Muscle layer of colon (tissue), 2 donors: ENCODE measurements around the gene MZB1.

Experiments used
- H3K27ac ChIP-seq: one replicate; pipeline ENCODE4 v1.7.0; 2013; ENCODE audit warnings: low read depth, mild to moderate bottlenecking, low read length, moderate library complexity
- H3K27me3 ChIP-seq, 2 donors: one replicate each; pipeline ENCODE4 v1.7.0; 2013; ENCODE audit warnings: low read length in 2 of 2, mild to moderate bottlenecking in 2 of 2; ENCODE audit not compliant: insufficient read depth in 2 of 2, control insufficient read depth in 1 of 2
- H3K36me3 ChIP-seq: one replicate; pipeline ENCODE4 v1.7.0; 2013; ENCODE audit warnings: mild to moderate bottlenecking, low read length; ENCODE audit not compliant: insufficient read depth
- H3K4me1 ChIP-seq: one replicate; pipeline ENCODE4 v1.7.0; 2013; ENCODE audit warnings: mild to moderate bottlenecking, low read length; ENCODE audit not compliant: insufficient read depth
- H3K4me3 ChIP-seq, 2 donors: one replicate each; pipeline ENCODE4 v1.7.0; 2013; ENCODE audit warnings: low read length in 2 of 2, low read depth in 1 of 2, mild to moderate bottlenecking in 1 of 2, moderate library complexity in 1 of 2
- H3K9ac ChIP-seq: one replicate; pipeline ENCODE4 v1.7.0; 2013; ENCODE audit warnings: low read length
- H3K9me3 ChIP-seq: one replicate; pipeline ENCODE4 v1.7.0; 2013; ENCODE audit warnings: mild to moderate bottlenecking, low read length
- donor health status: abdominal sarcoma.
- donor health status: Adenocarcinoma of cecum.

Gene MZB1

DNA sequence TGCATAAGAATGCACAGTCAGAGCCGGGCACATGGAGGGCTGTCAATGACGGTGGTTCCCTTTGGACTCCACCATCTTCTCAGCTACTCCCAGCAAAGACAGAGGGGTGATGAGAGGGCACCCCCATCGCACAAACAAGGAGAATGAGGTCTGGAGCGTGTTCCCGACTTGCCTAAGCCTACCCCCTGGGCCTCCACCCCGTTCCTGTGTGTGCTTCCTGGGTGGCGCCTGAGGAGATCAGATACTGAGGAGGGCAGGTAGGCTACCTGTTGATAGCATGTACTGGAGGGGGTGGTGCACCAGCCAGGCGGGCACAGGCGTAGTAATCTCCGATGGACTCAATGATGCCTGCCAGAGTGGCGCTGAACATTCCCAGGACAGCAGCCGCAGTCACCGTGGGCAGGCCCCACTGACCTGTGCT lies 10.8 kb downstream of the MZB1 start:
- no peaks in the 10 kb centered on the region for H3K27me3 ChIP-seq
- H3K9me3 ChIP-seq = no peaks in the 10 kb centered on the region
- H3K4me1 ChIP-seq = peaks cover 6% of the 10 kb centered on the region
- no peak overlapping the region for H3K27ac ChIP-seq
- no peak overlapping the region for H3K4me3 ChIP-seq
- H3K9ac ChIP-seq = no peak overlapping the region
- no peaks in the 10 kb centered on the region for H3K36me3 ChIP-seq

DNA sequence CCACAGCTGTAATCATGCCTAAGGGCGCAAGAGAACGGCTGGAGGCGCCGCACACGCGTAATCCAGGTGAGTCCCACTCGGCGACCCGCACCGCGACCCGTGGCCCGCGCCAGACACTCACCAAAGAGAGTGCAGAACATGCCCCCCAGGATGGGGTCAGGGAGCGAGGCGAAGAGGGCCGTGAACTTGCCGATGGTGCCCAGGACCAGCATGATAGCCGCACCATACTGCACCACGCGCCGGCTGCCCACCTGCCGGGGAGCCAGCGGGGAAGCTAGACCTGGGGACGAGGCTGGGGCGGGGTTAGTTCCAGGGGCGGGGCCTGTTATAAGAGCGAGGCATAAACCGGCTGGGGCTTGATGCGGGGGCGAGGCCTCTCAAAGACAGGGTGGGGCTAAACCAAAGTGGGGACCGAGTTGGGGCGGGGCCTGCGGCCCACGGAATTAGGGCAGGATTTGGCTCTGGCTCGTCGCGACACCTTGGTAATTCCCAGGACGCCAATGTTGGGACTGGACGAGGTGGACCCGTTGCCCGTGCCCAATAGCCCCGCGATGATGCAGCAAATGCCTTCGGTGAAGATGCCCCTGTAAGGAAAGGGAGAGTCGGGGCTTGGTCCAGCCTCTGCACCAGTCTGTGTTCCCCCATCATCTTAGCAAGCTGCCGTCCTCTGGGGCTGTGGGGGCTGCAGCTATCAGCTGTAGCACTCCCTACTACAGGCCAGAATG lies 11.4 kb downstream of the MZB1 start:
- no peak overlapping the region for H3K4me3 ChIP-seq
- no peak overlapping the region for H3K27ac ChIP-seq
- H3K4me1 ChIP-seq = peaks cover 13% of the 10 kb centered on the region
- no peaks in the 10 kb centered on the region for H3K36me3 ChIP-seq
- no peaks in the 10 kb centered on the region for H3K9me3 ChIP-seq
- no peak overlapping the region for H3K9ac ChIP-seq
- no peaks in the 10 kb centered on the region for H3K27me3 ChIP-seq

DNA sequence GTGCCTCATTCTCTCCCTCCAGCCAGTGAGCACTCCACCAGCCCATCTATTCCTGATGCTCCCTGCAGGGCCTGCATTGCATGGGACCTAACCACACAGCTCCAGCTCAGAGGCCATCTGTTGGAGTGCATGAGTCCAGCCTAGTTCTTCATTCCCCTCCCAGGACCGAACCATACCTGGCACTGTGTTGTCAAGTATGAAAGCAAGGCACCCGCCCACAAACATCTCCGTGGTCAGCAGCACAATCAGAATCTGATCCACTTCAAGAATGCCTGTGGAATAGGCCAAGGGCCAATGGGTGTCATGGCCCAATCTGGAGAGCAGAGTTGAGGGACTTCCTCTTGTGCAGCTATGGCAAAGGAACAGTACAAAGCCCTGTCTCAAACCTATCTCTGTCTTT lies 12.5 kb downstream of the MZB1 start:
- no peaks in the 10 kb centered on the region for H3K27me3 ChIP-seq
- H3K36me3 ChIP-seq = peaks cover under 1% of the 10 kb centered on the region
- H3K9me3 ChIP-seq = no peaks in the 10 kb centered on the region
- H3K4me3 ChIP-seq = no peak overlapping the region
- peaks cover 13% of the 10 kb centered on the region for H3K4me1 ChIP-seq
- no peak overlapping the region for H3K9ac ChIP-seq
- H3K27ac ChIP-seq = no peak overlapping the region

DNA sequence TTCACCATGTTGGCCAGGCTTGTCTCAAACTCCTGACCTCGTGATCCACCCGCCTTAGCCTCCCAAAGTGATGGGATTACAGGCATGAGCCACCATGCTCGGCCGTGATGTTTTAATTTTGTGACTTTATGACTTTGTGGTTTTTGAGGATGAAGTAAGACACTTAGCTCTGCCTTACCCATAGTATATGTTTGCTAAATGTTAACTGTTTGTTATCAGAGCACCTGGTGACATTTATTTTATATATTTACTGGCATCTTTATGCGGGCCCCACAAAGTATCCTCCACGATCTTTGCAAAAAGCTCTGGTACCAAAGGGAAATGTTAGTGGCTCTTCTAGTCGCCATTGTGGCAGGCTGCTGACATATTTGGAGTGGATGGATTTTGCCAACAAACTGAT lies 13.3 kb downstream of the MZB1 start:
- H3K9me3 ChIP-seq = no peaks in the 10 kb centered on the region
- peaks cover 13% of the 10 kb centered on the region for H3K4me1 ChIP-seq
- no peak overlapping the region for H3K27ac ChIP-seq
- H3K4me3 ChIP-seq = no peak overlapping the region
- H3K27me3 ChIP-seq = no peaks in the 10 kb centered on the region
- no peak overlapping the region for H3K9ac ChIP-seq
- peaks cover 9% of the 10 kb centered on the region for H3K36me3 ChIP-seq

DNA sequence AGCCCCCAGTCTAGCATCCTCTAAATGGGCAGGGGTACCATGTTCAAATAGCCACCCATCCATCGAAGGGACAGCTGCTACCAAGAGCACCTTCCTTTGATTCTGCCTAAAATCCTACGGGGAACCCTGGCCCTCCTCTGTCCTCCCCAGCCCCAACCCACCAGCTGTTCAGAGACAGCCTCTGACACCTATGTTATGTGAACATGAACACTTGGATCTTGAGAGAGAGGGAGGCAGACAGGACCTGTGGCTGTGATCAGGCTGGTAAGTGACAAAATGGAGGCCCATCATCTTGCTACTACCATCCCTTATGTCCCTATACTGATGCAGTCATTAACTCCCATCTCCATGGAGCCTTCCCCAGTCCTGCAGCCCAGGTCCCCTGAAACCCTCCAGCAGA lies 14.8 kb downstream of the MZB1 start:
- Histone ChIP-seq H3K27ac (no peak overlapping the region), H3K27me3 (no peaks in the 10 kb centered on the region), H3K4me3 (no peak overlapping the region), H3K9ac (no peak overlapping the region), H3K4me1 (peaks cover 13% of the 10 kb centered on the region), H3K36me3 (peaks cover 13% of the 10 kb centered on the region), H3K9me3 (no peaks in the 10 kb centered on the region)

DNA sequence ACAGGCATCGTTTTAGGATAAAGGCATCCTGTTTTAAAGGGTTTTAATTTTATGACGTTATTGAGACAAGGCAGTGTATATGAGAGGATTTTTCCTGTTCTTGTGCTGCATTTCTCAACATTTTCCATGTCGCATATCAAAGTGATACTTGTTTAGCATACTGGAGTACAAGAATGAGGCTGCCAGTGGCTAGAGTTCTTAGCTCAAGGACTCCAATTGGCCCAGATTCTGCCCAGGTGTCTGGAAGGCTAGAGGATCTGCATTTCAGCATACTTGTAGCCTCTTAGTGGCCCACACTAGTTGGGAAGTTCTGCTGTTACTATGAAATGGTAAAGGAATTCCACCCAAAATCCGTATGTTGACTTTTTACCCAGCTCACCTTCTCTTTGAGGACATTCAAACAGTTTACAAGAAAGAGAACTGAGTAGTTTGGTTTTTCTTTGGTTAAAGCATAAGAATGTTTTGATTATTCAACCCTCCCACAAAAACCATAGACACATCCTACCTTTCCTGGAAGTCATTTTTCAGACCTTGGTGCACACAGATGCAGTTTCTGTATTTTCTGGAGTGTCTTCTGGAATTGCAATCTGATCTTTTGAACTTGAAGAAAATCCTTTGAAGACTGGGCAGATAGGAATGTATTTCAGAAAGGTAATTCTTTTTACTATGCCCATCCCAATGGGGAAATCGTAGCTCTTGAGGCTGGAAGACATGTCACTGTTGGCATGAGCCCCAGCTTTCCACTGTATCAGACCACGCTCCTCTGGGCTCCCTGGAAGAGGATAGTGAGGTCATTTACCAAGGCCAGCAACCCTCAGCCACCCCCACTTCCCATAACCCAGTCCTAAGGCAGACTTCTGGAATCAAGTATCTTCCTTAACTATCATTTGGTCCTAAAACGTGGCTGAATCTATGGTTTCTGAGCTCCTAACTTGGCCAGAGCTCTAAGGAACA lies 18.0 kb downstream of the MZB1 start:
- peaks cover 35% of the 10 kb centered on the region for H3K36me3 ChIP-seq
- no peak overlapping the region for H3K4me3 ChIP-seq
- no peak overlapping the region for H3K9ac ChIP-seq
- H3K9me3 ChIP-seq = no peaks in the 10 kb centered on the region
- peaks cover 13% of the 10 kb centered on the region for H3K4me1 ChIP-seq
- no peak overlapping the region for H3K27ac ChIP-seq
- H3K27me3 ChIP-seq = no peaks in the 10 kb centered on the region

DNA sequence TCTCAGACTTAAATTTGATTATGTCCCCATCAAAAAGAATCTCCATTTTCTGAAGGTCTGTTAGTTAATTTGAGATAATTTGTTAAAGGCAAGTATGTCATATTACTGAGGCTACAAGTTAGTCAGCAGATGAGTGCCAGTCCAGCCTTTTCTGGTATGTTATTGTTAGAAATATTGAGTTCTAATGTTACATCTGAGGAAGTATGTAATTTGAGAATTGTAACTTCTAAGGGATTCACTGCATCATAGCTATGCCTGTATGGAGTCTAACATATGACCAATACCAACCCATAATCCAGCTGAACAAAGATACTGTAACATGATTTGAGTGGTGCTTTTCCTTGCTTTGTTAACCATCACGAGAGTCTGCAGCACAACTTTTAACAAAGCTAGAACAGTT lies 20.5 kb downstream of the MZB1 start:
- no peak overlapping the region for H3K27ac ChIP-seq
- no peaks in the 10 kb centered on the region for H3K27me3 ChIP-seq
- H3K4me3 ChIP-seq = no peak overlapping the region
- peaks cover 9% of the 10 kb centered on the region for H3K4me1 ChIP-seq
- no peak overlapping the region for H3K9ac ChIP-seq
- peaks cover 55% of the 10 kb centered on the region for H3K36me3 ChIP-seq
- no peaks in the 10 kb centered on the region for H3K9me3 ChIP-seq

DNA sequence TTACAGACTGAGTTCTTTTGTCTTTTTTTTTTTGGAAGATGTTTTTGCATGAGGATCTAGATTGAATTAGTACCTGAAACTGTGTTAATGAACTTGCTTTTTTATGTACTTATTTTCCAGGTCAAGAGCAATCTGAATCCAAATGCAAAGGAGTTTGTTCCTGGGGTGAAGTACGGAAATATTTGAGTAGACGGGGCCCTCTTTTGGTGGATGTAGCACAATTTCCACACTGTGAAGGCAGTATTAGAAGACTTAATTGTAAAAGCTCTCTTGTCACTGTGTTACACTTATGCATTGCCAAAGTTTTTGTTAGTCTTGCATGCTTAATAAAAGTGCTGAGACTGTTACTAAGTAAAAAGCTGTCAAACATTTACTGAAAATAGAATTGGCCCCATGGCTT lies 21.1 kb downstream of the MZB1 start:
- Histone ChIP-seq H3K36me3 (peaks cover 61% of the 10 kb centered on the region), H3K4me1 (peaks cover 4% of the 10 kb centered on the region)

DNA sequence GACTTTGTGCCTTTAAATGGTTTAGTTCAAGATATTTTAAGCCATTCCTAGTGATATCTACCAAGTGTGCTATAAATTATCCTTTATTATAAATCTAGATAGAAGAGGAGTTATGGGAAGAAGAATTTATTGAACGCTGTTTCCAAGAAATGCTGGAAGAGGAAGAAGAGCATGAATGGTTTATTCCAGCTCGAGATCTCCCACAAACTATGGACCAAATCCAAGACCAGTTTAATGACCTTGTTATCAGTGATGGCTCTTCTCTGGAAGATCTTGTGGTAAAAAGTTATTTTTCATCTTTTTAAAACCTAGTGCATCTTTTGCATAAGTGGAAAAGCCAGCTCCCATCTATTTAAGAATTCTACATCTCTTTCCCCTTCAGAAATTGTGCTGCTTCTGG lies 25.2 kb downstream of the MZB1 start:
- Histone ChIP-seq H3K4me1 (peaks cover 7% of the 10 kb centered on the region), H3K27me3 (no peaks in the 10 kb centered on the region), H3K4me3 (no peak overlapping the region), H3K27ac (no peak overlapping the region), H3K36me3 (peaks cover 45% of the 10 kb centered on the region), H3K9ac (no peak overlapping the region), H3K9me3 (no peaks in the 10 kb centered on the region)

More for the DNA sequence above, 21.1 kb downstream of the MZB1 start:
- Histone ChIP-seq H3K27ac (no peak overlapping the region), H3K27me3 (no peaks in the 10 kb centered on the region), H3K9me3 (no peaks in the 10 kb centered on the region), H3K4me3 (no peak overlapping the region), H3K9ac (no peak overlapping the region)

DNA sequence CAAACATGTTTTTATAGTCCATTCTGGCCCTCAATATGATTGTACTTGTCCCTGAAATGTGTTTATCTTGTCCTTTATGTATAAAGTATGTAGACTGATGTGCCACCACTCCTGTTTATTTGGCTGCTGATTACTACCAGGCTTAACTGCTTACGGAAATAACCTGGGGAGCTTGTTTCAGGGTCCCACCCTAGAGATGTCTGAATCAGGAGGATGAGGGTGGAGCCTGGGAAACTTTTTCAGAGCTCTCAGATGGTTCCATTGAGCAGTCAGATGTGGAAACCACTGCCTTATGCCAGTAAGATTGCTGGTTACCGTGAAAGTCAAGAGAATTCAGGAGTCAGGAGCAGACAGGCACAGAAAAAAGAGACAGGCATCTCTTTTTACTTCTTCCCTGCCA lies 25.8 kb downstream of the MZB1 start:
- Histone ChIP-seq H3K4me3 (no peak overlapping the region), H3K27ac (no peak overlapping the region), H3K27me3 (no peaks in the 10 kb centered on the region), H3K36me3 (peaks cover 39% of the 10 kb centered on the region), H3K4me1 (peaks cover 7% of the 10 kb centered on the region), H3K9me3 (no peaks in the 10 kb centered on the region), H3K9ac (no peak overlapping the region)

DNA sequence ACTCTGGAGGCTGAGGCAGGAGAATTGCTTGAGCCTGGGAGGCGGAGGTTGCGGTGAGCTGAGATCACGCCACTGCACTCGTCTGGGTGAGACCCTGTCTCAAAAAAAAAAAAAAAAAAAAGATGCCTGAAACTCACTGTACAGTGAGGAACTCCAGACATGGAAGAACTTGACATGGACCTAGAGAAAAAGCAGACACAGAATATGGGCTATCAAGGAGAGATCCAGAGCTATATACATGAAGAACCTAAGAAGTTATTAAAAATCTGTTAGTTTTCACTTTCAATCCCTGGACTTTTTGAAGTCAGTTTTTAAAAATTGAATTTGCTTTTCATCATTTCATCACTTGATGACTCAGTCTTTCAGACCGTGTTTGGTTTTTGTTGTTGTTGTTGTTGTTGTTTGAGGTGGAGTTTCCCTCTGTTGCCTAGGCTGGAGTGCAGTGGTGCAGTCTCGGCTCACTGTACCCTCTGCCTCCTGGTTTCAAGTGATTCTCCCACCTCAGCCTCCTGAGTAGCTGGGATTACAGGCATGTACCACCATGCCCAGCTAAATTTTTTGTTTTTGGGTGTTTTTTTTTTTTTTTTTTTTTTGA lies 27.8 kb downstream of the MZB1 start:
- H3K36me3 ChIP-seq = peaks cover 29% of the 10 kb centered on the region
- H3K4me3 ChIP-seq = no peak overlapping the region
- H3K27ac ChIP-seq = no peak overlapping the region
- no peaks in the 10 kb centered on the region for H3K27me3 ChIP-seq
- H3K9me3 ChIP-seq = no peaks in the 10 kb centered on the region
- H3K9ac ChIP-seq = no peak overlapping the region
- H3K4me1 ChIP-seq = peaks cover 7% of the 10 kb centered on the region
